ENCODE results near the gene WDR27.

Gene WDR27

DNA sequence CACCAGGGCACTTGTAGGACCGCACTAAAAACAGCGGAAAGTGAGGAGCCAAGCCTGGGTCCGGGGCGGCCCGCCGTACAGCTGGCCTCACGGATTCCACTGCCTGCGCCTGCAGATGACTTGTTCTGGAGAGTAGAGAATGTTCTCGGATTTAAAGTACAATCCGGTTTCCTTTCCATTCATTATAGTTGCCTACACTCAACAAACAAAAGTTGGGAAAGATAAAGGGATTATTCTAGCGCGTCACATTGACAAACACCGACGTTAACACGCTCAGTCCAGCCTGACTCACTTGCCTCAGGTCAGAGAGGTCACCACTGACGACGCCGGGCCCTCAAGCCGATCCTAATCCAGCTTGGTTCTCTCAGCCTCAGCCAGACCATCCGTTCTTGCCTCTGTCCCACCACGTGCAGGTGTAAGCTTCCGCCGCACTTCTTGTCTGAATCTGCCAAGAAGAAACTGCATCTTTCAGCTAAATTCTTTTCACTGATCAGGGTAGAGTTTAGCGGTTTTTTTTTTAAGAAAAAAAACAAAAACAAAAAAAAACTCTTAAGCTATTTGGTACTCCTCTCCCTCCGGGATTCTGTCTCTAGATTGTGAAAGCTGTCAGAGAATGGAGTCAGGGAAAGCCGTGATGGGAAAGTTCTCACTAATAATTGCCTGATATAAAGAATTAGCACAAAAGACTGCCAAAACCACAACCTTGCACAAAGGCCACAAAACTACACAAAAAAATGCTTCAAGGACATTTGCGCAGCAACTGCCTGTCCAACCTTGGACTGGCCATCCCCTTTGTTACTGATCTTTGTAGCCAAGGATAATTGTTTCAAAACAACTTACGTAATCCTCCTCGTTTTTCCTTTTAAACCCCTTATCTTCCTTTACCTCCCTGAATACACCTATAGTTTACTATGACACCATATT, 23.6 kb upstream of the WDR27 start:
- Histone ChIP-seq H3K9me2 (replicated peaks; ENCODE audit: low read depth, low read length) (no peaks in the 10 kb centered on the region), H3K79me2 (ENCODE audit: insufficient read depth, low read length) (peaks cover 49% of the 10 kb centered on the region), H3K9me3 (ENCODE audit: insufficient read depth, low read depth, low read length) (no peaks in the 10 kb centered on the region), H3K27me3 (ENCODE audit: insufficient read depth, low read length, poor library complexity, severe bottlenecking) (no peaks in the 10 kb centered on the region), H4K20me1 (ENCODE audit: insufficient read depth, low read length, poor library complexity, severe bottlenecking) (peaks cover 31% of the 10 kb centered on the region), H3K4me3 (ENCODE audit: low read length, poor library complexity, severe bottlenecking) (peak overlapping the region; percentile 98), H3K9ac (ENCODE audit: low read depth, low read length, poor library complexity, severe bottlenecking) (peak overlapping the region; percentile 96), H3F3A (ENCODE audit: low read depth) (0 out of 2 replicates have a peak, but pooled peaks cover 4% of the 10 kb centered on the region), H3K4me1 (ENCODE audit: insufficient read depth, low read length, poor library complexity, severe bottlenecking) (peaks cover 64% of the 10 kb centered on the region), H3K4me2 (ENCODE audit: low read depth, low read length, poor library complexity, severe bottlenecking) (peak overlapping the region; percentile 89), H3K36me3 (ENCODE audit: insufficient read depth, low read length) (no peaks in the 10 kb centered on the region), H2AFZ (ENCODE audit: low read length) (peak overlapping the region; percentile 96)
- TF ChIP-seq, protein P1, sequence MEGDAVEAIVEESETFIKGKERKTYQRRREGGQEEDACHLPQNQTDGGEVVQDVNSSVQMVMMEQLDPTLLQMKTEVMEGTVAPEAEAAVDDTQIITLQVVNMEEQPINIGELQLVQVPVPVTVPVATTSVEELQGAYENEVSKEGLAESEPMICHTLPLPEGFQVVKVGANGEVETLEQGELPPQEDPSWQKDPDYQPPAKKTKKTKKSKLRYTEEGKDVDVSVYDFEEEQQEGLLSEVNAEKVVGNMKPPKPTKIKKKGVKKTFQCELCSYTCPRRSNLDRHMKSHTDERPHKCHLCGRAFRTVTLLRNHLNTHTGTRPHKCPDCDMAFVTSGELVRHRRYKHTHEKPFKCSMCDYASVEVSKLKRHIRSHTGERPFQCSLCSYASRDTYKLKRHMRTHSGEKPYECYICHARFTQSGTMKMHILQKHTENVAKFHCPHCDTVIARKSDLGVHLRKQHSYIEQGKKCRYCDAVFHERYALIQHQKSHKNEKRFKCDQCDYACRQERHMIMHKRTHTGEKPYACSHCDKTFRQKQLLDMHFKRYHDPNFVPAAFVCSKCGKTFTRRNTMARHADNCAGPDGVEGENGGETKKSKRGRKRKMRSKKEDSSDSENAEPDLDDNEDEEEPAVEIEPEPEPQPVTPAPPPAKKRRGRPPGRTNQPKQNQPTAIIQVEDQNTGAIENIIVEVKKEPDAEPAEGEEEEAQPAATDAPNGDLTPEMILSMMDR (conservative IDR thresholded peaks at IDR 0.05; ENCODE audit: low read length): no peak
- TF ChIP-seq EZH2phosphoT487 (IDR thresholded peaks at IDR 0.05; ENCODE audit: borderline replicate concordance): no peak

GRCh38 chr6:169724494-169725124, 22.8 kb upstream of the WDR27 start, which contains the start of gene PHF10:
TSS of gene PHF10 (minus strand) at chr6:169724500. CDS start at chr6:169723931, 569 bp downstream.
- Histone ChIP-seq H3K9ac (ENCODE audit: low read depth, low read length, poor library complexity, severe bottlenecking) (peak within 1 kb of the TSS; percentile 96), H2AFZ (ENCODE audit: low read length) (peak within 1 kb of the TSS; percentile 96), H3K4me2 (ENCODE audit: low read depth, low read length, poor library complexity, severe bottlenecking) (peak within 1 kb of the TSS; percentile 89), H3K36me3 (ENCODE audit: insufficient read depth, low read length) (no peaks in the 10 kb centered on the region), H3F3A (ENCODE audit: low read depth) (0 out of 2 replicates have a peak, but pooled peaks cover 4% of the 10 kb centered on the region), H3K4me3 (ENCODE audit: low read length, poor library complexity, severe bottlenecking) (peak within 1 kb of the TSS; percentile 98), H4K20me1 (ENCODE audit: insufficient read depth, low read length, poor library complexity, severe bottlenecking) (peaks cover 36% of the 10 kb centered on the region), H3K9me2 (replicated peaks; ENCODE audit: low read depth, low read length) (no peaks in the 10 kb centered on the region), H3K27me3 (ENCODE audit: insufficient read depth, low read length, poor library complexity, severe bottlenecking) (no peaks in the 10 kb centered on the region), H3K4me1 (ENCODE audit: insufficient read depth, low read length, poor library complexity, severe bottlenecking) (peaks cover 65% of the 10 kb centered on the region), H3K79me2 (ENCODE audit: insufficient read depth, low read length) (peaks cover 57% of the 10 kb centered on the region), H3K9me3 (ENCODE audit: insufficient read depth, low read depth, low read length) (no peaks in the 10 kb centered on the region)
- no peak for TF ChIP-seq EZH2phosphoT487 (IDR thresholded peaks at IDR 0.05; ENCODE audit: borderline replicate concordance)
- TF ChIP-seq, protein P1 (conservative IDR thresholded peaks at IDR 0.05; ENCODE audit: low read length): no peak

DNA sequence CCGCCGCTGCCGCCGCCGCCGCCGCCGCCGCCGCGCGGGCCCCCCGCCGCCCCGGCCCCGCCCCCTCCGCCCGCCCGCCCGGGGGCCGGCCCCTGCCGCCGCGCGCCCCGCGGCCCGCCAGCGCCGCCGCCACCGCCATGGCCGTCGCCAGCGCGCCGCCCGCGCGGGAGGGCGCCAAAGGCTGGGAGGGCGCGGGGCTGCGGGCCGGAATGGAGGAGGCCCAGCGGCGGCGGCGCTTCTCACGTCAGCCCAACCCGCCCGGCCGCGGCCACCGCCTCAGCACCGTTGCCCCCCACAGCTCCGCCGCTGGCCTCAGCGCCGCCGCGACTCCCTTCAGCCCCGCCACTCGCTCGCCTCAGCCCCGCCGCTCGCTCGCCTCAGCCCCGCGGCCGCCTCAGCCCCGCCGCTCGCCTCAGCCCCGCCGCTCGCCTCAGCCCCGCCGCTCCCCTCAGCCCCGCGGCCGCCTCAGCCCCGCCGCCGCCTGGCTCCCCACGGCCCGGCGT, 22.2 kb upstream of the WDR27 start:
- Histone ChIP-seq H3K9me2 (replicated peaks; ENCODE audit: low read depth, low read length) (no peaks in the 10 kb centered on the region), H3F3A (ENCODE audit: low read depth) (no peaks in the 10 kb centered on the region), H4K20me1 (ENCODE audit: insufficient read depth, low read length, poor library complexity, severe bottlenecking) (peaks cover 42% of the 10 kb centered on the region), H3K79me2 (ENCODE audit: insufficient read depth, low read length) (peaks cover 62% of the 10 kb centered on the region), H3K36me3 (ENCODE audit: insufficient read depth, low read length) (no peaks in the 10 kb centered on the region), H3K4me1 (ENCODE audit: insufficient read depth, low read length, poor library complexity, severe bottlenecking) (peaks cover 68% of the 10 kb centered on the region), H2AFZ (ENCODE audit: low read length) (no peak overlapping the region), H3K4me3 (ENCODE audit: low read length, poor library complexity, severe bottlenecking) (peak overlapping the region; percentile 59), H3K4me2 (ENCODE audit: low read depth, low read length, poor library complexity, severe bottlenecking) (no peak overlapping the region), H3K27me3 (ENCODE audit: insufficient read depth, low read length, poor library complexity, severe bottlenecking) (no peaks in the 10 kb centered on the region), H3K9ac (ENCODE audit: low read depth, low read length, poor library complexity, severe bottlenecking) (no peak overlapping the region), H3K9me3 (ENCODE audit: insufficient read depth, low read depth, low read length) (no peaks in the 10 kb centered on the region)
- TF ChIP-seq, protein P1 (conservative IDR thresholded peaks at IDR 0.05; ENCODE audit: low read length): no peak
- no peak for TF ChIP-seq EZH2phosphoT487 (IDR thresholded peaks at IDR 0.05; ENCODE audit: borderline replicate concordance)

Data from Loucy (cell line).